HepG2 (cell line): Measurements from ENCODE around the gene MYO9A. TPM values are rescaled to one million over a fixed set of nuclear protein-coding genes. Genes with fewer than 3 reads are reported as not detected.

ENCODE experiments used
- ATF7 ChIP-seq, 2 experiments: fragments of 450-650 bp in 1 of 2; sonication (generic) in 1 of 2; formaldehyde crosslinking in 1 of 2; IDR thresholded peaks; 2 replicates each; pipeline versions ENCODE4 v1.4.0 to v1.6.1; 2016 to 2020; ENCODE audit warnings: antibody characterized with exemption in 1 of 2, mild to moderate bottlenecking in 1 of 2, missing genetic modification reagents in 1 of 2
- ATRX ChIP-seq: sonication (generic); formaldehyde crosslinking; IDR thresholded peaks from 2 replicates; pipeline ENCODE4 v1.4.0; 2020; ENCODE audit warnings: missing genetic modification reagents, borderline replicate concordance
- DPF2 ChIP-seq: sonication (generic); formaldehyde crosslinking; IDR thresholded peaks from 2 replicates; pipeline ENCODE4 v1.4.0; 2020; ENCODE audit warnings: mild to moderate bottlenecking, low read depth, missing genetic modification reagents, borderline replicate concordance
- HMGXB3 ChIP-seq: sonication (generic); formaldehyde crosslinking; IDR thresholded peaks from 2 replicates; pipeline ENCODE4 v1.4.0; 2020; ENCODE audit warnings: missing genetic modification reagents, borderline replicate concordance
- JUND ChIP-seq: sonication (generic); formaldehyde crosslinking; IDR thresholded peaks from 2 replicates; pipeline ENCODE4 v1.8.0; 2022; ENCODE audit warnings: mild to moderate bottlenecking, missing genetic modification reagents
- NFKBIZ ChIP-seq: IDR thresholded peaks from 2 replicates; pipeline ENCODE4 v1.6.1; 2018; ENCODE audit warnings: missing genetic modification reagents, missing compliant biosample characterization
- NFYC ChIP-seq: IDR thresholded peaks from 2 replicates; pipeline ENCODE4 v1.6.1; 2016; ENCODE audit warnings: missing genetic modification reagents, missing compliant biosample characterization
- RORA ChIP-seq: sonication (generic); formaldehyde crosslinking; IDR thresholded peaks from 2 replicates; pipeline ENCODE4 v1.5.0; 2020; ENCODE audit warnings: mild to moderate bottlenecking, missing genetic modification reagents, moderate library complexity
- SATB2 ChIP-seq: sonication (generic); formaldehyde crosslinking; IDR thresholded peaks from 2 replicates; pipeline ENCODE4 v1.5.0; 2020; ENCODE audit warnings: missing genetic modification reagents
- SKI ChIP-seq: fragments of 450-650 bp; IDR thresholded peaks from one replicate; pipeline ENCODE4 v1.6.1; 2018; ENCODE audit warnings: mild to moderate bottlenecking; ENCODE audit not compliant: partially characterized antibody
- STAT6 ChIP-seq: sonication (generic); formaldehyde crosslinking; IDR thresholded peaks from 2 replicates; pipeline ENCODE4 v1.4.0; 2020; ENCODE audit warnings: missing genetic modification reagents, mild to moderate bottlenecking, borderline replicate concordance
- THYN1 ChIP-seq: sonication (generic); formaldehyde crosslinking; IDR thresholded peaks from 2 replicates; pipeline ENCODE4 v1.8.1; 2023; ENCODE audit warnings: low read depth, mild to moderate bottlenecking, moderate library complexity, missing genetic modification reagents, borderline replicate concordance
- TOPORS ChIP-seq: sonication (generic); formaldehyde crosslinking; IDR thresholded peaks from 2 replicates; pipeline ENCODE4 v1.8.0; 2023; ENCODE audit warnings: mild to moderate bottlenecking, missing genetic modification reagents
- ZFP82 ChIP-seq: sonication (generic); formaldehyde crosslinking; IDR thresholded peaks from 2 replicates; pipeline ENCODE4 v1.5.1; 2020; ENCODE audit warnings: mild to moderate bottlenecking, missing genetic modification reagents, borderline replicate concordance
- ZGPAT ChIP-seq: IDR thresholded peaks from 2 replicates; pipeline ENCODE4 v1.6.1; 2016; ENCODE audit warnings: mild to moderate bottlenecking
- ZNF468 ChIP-seq: sonication (generic); formaldehyde crosslinking; IDR thresholded peaks from 2 replicates; pipeline ENCODE4 v1.8.0; 2022; ENCODE audit warnings: mild to moderate bottlenecking, moderate library complexity, missing genetic modification reagents
- ZNF501 ChIP-seq: sonication (generic); formaldehyde crosslinking; IDR thresholded peaks from 2 replicates; pipeline ENCODE4 v1.5.1; 2020; ENCODE audit warnings: mild to moderate bottlenecking, moderate library complexity, missing genetic modification reagents
- ZNF607 ChIP-seq: sonication (generic); formaldehyde crosslinking; IDR thresholded peaks from 2 replicates; pipeline ENCODE4 v1.5.1; 2020; ENCODE audit warnings: missing genetic modification reagents, mild to moderate bottlenecking, borderline replicate concordance
- ZNF672 ChIP-seq: sonication (generic); formaldehyde crosslinking; IDR thresholded peaks from 2 replicates; pipeline ENCODE4 v1.8.1; 2022; ENCODE audit warnings: missing genetic modification reagents
- ZNF83 ChIP-seq: sonication (generic); formaldehyde crosslinking; IDR thresholded peaks from 2 replicates; pipeline ENCODE4 v1.4.0; 2020; ENCODE audit warnings: missing genetic modification reagents, mild to moderate bottlenecking, borderline replicate concordance
- polyA plus RNA-seq, 8 experiments: library from polyadenylated mRNA; depleted of rRNA in 3 of 8; stranded (reverse) in 7 of 8; unstranded in 1 of 8; fragments of >200 nt; fragmentation: Illumina TruSeq in 4 of 8; extraction: Trizol in 4 of 8; gene quantifications; 2 replicates each; pipeline versions ENCODE4 v1.2.1 to v1.2.3, GENCODE V29; 2011 to 2016; ENCODE audit warnings: low read depth in 4 of 8, missing spikeins in 1 of 8, mixed read lengths in 1 of 8; ENCODE audit not compliant: insufficient read depth in 1 of 8
- total RNA-seq, 5 experiments: library from RNA; depleted of rRNA; stranded (reverse); fragments of >200 nt; fragmentation: Illumina TruSeq; extraction: Trizol; gene quantifications; 2 replicates each; pipeline ENCODE4 v1.2.3, GENCODE V29; 2016; ENCODE audit warnings: low read depth in 1 of 5

MYO9A gene
- total and polyA plus RNA-seq, 2 of the 13 experiments (the other 11 are each of a cell fraction or from before 2014, with no cell fraction given), result 4.8 to 15.3 TPM

GRCh38 chr15:72118017-72118978 lies at the start of gene MYO9A, which contains the start of gene SENP8 (continued):
- TF ChIP-seq HMGXB3 (CRISPR knock-in tag) (no peak), ZNF501 (CRISPR knock-in tag) (peak; percentile 9; the same call in 1 of the 2 replicates), ZFP82 (CRISPR knock-in tag) (peak; percentile 49; the same call in 1 of the 2 replicates), SATB2 (CRISPR knock-in tag) (no peak), ZNF607 (peak; percentile 17; the same call in 1 of the 2 replicates), ZNF468 (CRISPR knock-in tag) (no peak), ZNF83 (CRISPR knock-in tag) (no peak), JUND (CRISPR knock-in tag) (no peak), DPF2 (CRISPR knock-in tag) (no peak), TOPORS (CRISPR knock-in tag) (no peak; the same call in 1 of the 2 replicates), RORA (no peak), NFKBIZ (CRISPR knock-in tag) (no peak), ATF7 (IDR thresholded peaks at IDR 0.05) (no peak), ATF7 (CRISPR knock-in tag; IDR thresholded peaks at IDR 0.05) (no peak), THYN1 (CRISPR knock-in tag) (no peak), ZGPAT (CRISPR knock-in tag) (peak; percentile 12; the same call in 1 of the 2 replicates), ATRX (CRISPR knock-in tag) (no peak), STAT6 (CRISPR knock-in tag) (no peak), NFYC (CRISPR knock-in tag) (no peak), ZNF672 (CRISPR knock-in tag) (no peak), SKI (no peak)
